ENCODE measurements around the gene GXYLT1. TPM values are rescaled to one million over a fixed set of nuclear protein-coding genes. Genes with fewer than 3 reads are reported as not detected.
"Not testable (repeated sequence)": the region's sequence is repeated elsewhere in the genome, so short reads cannot be mapped to it uniquely, and the experiment has no call there.

Gene GXYLT1
- total RNA-seq, 1 donor from 2014 or later: 12.1 TPM

GRCh38 chr12:42145552-42146215 is 1.0 kb upstream of the GXYLT1 start:
- no peak for DNase-seq (ENCODE audit: low spot score)

- no peak for DNase-seq (ENCODE audit: low spot score)
Measured at GRCh38 chr12:42145197-42145549, 499 bp upstream of the GXYLT1 start.

GRCh38 chr12:42144158-42144407 is 591 bp downstream of the GXYLT1 start:
- no peak for DNase-seq (ENCODE audit: low spot score)

GRCh38 chr12:42143452-42144157 is 1.1 kb downstream of the GXYLT1 start:
- no peak for DNase-seq (ENCODE audit: low spot score)

- no peak for DNase-seq (ENCODE audit: low spot score)
Measured at GRCh38 chr12:42141981-42142606, 2.6 kb downstream of the GXYLT1 start.

- DNase-seq (ENCODE audit: low spot score): no peak
Measured at GRCh38 chr12:42140901-42141300, 3.8 kb downstream of the GXYLT1 start.

- no peak for DNase-seq (ENCODE audit: low spot score)
Measured at GRCh38 chr12:42135259-42135814, 9.3 kb downstream of the GXYLT1 start.

- no peak for DNase-seq (ENCODE audit: low spot score)
Measured at GRCh38 chr12:42130672-42131402, 13.8 kb downstream of the GXYLT1 start.

- no peak for DNase-seq (ENCODE audit: low spot score)
Measured at GRCh38 chr12:42129595-42130204, 15.0 kb downstream of the GXYLT1 start.

- DNase-seq (ENCODE audit: low spot score): no peak
Measured at GRCh38 chr12:42128888-42129287, 15.8 kb downstream of the GXYLT1 start.

- DNase-seq (ENCODE audit: low spot score): no peak
Measured at GRCh38 chr12:42128327-42128726, 16.3 kb downstream of the GXYLT1 start.

- DNase-seq (ENCODE audit: low spot score): no peak
Measured at GRCh38 chr12:42126963-42127362, 17.7 kb downstream of the GXYLT1 start.

- no peak for DNase-seq (ENCODE audit: low spot score)
Measured at GRCh38 chr12:42125388-42125767, 19.3 kb downstream of the GXYLT1 start.

- DNase-seq (ENCODE audit: low spot score): no peak
Measured at GRCh38 chr12:42124764-42125387, 19.8 kb downstream of the GXYLT1 start.

- no peak for DNase-seq (ENCODE audit: low spot score)
Measured at GRCh38 chr12:42119085-42119633, 25.5 kb downstream of the GXYLT1 start.

- no peak for DNase-seq (ENCODE audit: low spot score)
Measured at GRCh38 chr12:42118136-42118879, 26.4 kb downstream of the GXYLT1 start.

- no peak for DNase-seq (ENCODE audit: low spot score)
Measured at GRCh38 chr12:42109031-42109430, 35.6 kb downstream of the GXYLT1 start.

GRCh38 chr12:42106791-42107190 is 37.9 kb downstream of the GXYLT1 start:
- DNase-seq (ENCODE audit: low spot score): not testable (repeated sequence)

- no peak for DNase-seq (ENCODE audit: low spot score)
Measured at GRCh38 chr12:42104784-42105183, 39.9 kb downstream of the GXYLT1 start.

GRCh38 chr12:42104087-42104486 is 40.6 kb downstream of the GXYLT1 start:
- no peak for DNase-seq (ENCODE audit: low spot score)
